ENCODE measurements around the gene MLPH. TPM values are rescaled to one million over a fixed set of nuclear protein-coding genes. Genes with fewer than 3 reads are reported as not detected.

MLPH gene
- total RNA-seq, 1 donor from 2014 or later = not detected

DNA sequence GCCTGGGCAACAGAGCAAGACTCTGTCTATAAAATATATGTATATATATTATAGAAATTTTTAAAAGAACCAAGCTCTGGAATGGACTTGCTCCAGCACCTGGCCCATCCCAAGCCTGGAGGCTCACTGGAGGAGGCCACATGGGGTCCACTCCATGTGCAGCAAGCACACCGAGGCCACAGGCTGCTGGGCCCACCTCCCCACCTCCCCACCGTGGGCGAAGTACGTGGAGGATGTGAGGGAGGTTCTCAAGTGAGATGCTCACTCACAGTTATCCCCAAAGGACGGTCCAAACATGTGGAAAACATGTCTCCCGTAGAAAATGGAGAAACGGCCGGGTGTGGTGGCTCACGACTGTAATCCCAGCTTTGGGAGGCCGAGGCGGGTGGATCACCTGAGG, 117.3 kb downstream of the MLPH start:
- Histone ChIP-seq H3K4me1 (peaks cover 25% of the 10 kb centered on the region), H4K20me1 (ENCODE audit: low read depth) (no peaks in the 10 kb centered on the region), H3K79me2 (ENCODE audit: low read depth) (no peaks in the 10 kb centered on the region), H3K4me2 (no peak overlapping the region), H3K27me3 (no peaks in the 10 kb centered on the region), H3K36me3 (no peaks in the 10 kb centered on the region), H3K4me3 (no peak overlapping the region), H3K27ac (no peak overlapping the region), H3K9ac (no peak overlapping the region), H3F3A (ENCODE audit: low read depth) (peaks cover 16% of the 10 kb centered on the region), H2AFZ (replicated peaks) (no peak overlapping the region), H3K9me3 (ENCODE audit: low read depth) (no peaks in the 10 kb centered on the region)
- peaks cover 16% of the 10 kb centered on the region for H3K9me3 Mint-ChIP-seq
- H3K27ac Mint-ChIP-seq = no peak overlapping the region
- peaks cover 29% of the 10 kb centered on the region for H3K4me1 Mint-ChIP-seq
- H3K27me3 Mint-ChIP-seq (ENCODE audit: insufficient read depth, low read depth) = peaks cover 7% of the 10 kb centered on the region
- H3K36me3 Mint-ChIP-seq = no peaks in the 10 kb centered on the region
- H3K4me3 Mint-ChIP-seq = no peak overlapping the region
- TF ChIP-seq EZH2 (IDR thresholded peaks at IDR 0.05) (no peak), EZH2phosphoT487 (IDR thresholded peaks at IDR 0.05) (no peak)
- TF ChIP-seq, protein P1, sequence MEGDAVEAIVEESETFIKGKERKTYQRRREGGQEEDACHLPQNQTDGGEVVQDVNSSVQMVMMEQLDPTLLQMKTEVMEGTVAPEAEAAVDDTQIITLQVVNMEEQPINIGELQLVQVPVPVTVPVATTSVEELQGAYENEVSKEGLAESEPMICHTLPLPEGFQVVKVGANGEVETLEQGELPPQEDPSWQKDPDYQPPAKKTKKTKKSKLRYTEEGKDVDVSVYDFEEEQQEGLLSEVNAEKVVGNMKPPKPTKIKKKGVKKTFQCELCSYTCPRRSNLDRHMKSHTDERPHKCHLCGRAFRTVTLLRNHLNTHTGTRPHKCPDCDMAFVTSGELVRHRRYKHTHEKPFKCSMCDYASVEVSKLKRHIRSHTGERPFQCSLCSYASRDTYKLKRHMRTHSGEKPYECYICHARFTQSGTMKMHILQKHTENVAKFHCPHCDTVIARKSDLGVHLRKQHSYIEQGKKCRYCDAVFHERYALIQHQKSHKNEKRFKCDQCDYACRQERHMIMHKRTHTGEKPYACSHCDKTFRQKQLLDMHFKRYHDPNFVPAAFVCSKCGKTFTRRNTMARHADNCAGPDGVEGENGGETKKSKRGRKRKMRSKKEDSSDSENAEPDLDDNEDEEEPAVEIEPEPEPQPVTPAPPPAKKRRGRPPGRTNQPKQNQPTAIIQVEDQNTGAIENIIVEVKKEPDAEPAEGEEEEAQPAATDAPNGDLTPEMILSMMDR (IDR thresholded peaks at IDR 0.05) = no peak
- no peak for DNase-seq (ENCODE audit: low spot score)

Small RNAs within 50 kb of the gene (microRNA-seq; reads per million reads assigned to microRNA genes)
- gene MIR6811 = not detected

Small RNAs within 50 kb of the gene (small RNA-seq; reads per million reads assigned to genes)
- gene MIR6811 (not detected), gene RNU6-1140P (not detected)

Other genes with a start within 250 kb of the MLPH start
- gene COL6A3, start 73.1 kb upstream of the MLPH start, total RNA-seq (ENCODE audit: low replicate concordance) = 0.41 and 0.50 TPM in 2 replicates
- gene PRLH, start 79.3 kb downstream of the MLPH start, total RNA-seq (ENCODE audit: low replicate concordance) = not detected in 2 replicates
- 0.43 TPM in 1 of 2 replicates, not detected in the other for gene RAB17, start 103.5 kb downstream of the MLPH start, total RNA-seq (ENCODE audit: low replicate concordance)
- gene LRRFIP1, start 140.3 kb downstream of the MLPH start, total RNA-seq (ENCODE audit: low replicate concordance) = 18.9 and 40.7 TPM in 2 replicates

All from neural progenitor cell (in vitro differentiated cells).